Esophagus muscularis mucosa (tissue), 3 donors: ENCODE measurements around the gene KSR1.

Experiments
- CTCF ChIP-seq, 3 experiments: fragments of 200-600 bp in 2 of 3; fragments of 450-650 bp in 1 of 3; sonication (generic) in 2 of 3; IDR thresholded peaks; one replicate each; pipeline ENCODE4 v1.5.1; 2017 to 2019; ENCODE audit warnings: antibody characterized with exemption in 3 of 3, mild to moderate bottlenecking in 2 of 3, moderate library complexity in 1 of 3
- POLR2A ChIP-seq: fragments of 450-650 bp; IDR thresholded peaks from one replicate; pipeline ENCODE4 v1.6.1; 2017; ENCODE audit warnings: antibody characterized with exemption, moderate library complexity, mild to moderate bottlenecking, low read depth

GRCh38 chr17:27573548-27573947 is 117.3 kb downstream of the KSR1 start:
- TF ChIP-seq CTCF (IDR thresholded peaks at IDR 0.05) (no peak), POLR2A (no peak)
